Daoy (cell line): Measurements from ENCODE around the gene GNAZ. TPM values are rescaled to one million over a fixed set of nuclear protein-coding genes. Genes with fewer than 3 reads are reported as not detected.

Experiments
- DNase-seq: peaks from one replicate; pipeline ENCODE4 v3.0.0-alpha.2; 2015; ENCODE audit warnings: low read depth
- total RNA-seq: library from RNA; depleted of rRNA; stranded (reverse); fragments of >200 nt; shearing (Covaris generic); gene quantifications from 2 replicates; pipeline ENCODE4 v1.2.3, GENCODE V29; 2014; rRNA removed

GNAZ gene
- total RNA-seq, 1 experiment from 2014 or later = 7.7 TPM

- no peak for DNase-seq
Measured at GRCh38 chr22:23153994-23154393, 83.7 kb downstream of the GNAZ start.

GRCh38 chr22:23154461-23154860 is 84.1 kb downstream of the GNAZ start:
- no peak for DNase-seq

- no peak for DNase-seq
Measured at GRCh38 chr22:23155143-23155542, 84.8 kb downstream of the GNAZ start.

- DNase-seq = no peak
Measured at GRCh38 chr22:23155831-23156230, 85.5 kb downstream of the GNAZ start.

GRCh38 chr22:23156286-23156685 is 86.0 kb downstream of the GNAZ start:
- DNase-seq = no peak

- DNase-seq = no peak
Measured at GRCh38 chr22:23157560-23158515, 87.5 kb downstream of the GNAZ start.

- DNase-seq = no peak
Measured at GRCh38 chr22:23158516-23159290, 88.4 kb downstream of the GNAZ start.

GRCh38 chr22:23159291-23159630 is 88.9 kb downstream of the GNAZ start:
- DNase-seq = no peak

GRCh38 chr22:23161029-23161428 is 90.7 kb downstream of the GNAZ start:
- DNase-seq = no peak

- DNase-seq = no peak
Measured at GRCh38 chr22:23161574-23161973, 91.3 kb downstream of the GNAZ start.

GRCh38 chr22:23163665-23164064 is 93.3 kb downstream of the GNAZ start:
- DNase-seq = no peak

GRCh38 chr22:23164091-23164490 is 93.8 kb downstream of the GNAZ start:
- no peak for DNase-seq

- DNase-seq = no peak
Measured at GRCh38 chr22:23166042-23166831, 95.9 kb downstream of the GNAZ start.

- DNase-seq = no peak
Measured at GRCh38 chr22:23166841-23167616, 96.7 kb downstream of the GNAZ start.

- DNase-seq = no peak
Measured at GRCh38 chr22:23168391-23169042, 98.2 kb downstream of the GNAZ start.

GRCh38 chr22:23169043-23169406 is 98.7 kb downstream of the GNAZ start:
- no peak for DNase-seq

Other genes starting within 250 kb of the GNAZ start
- gene IGLL5, start 182.7 kb upstream of the GNAZ start, total RNA-seq = not detected in 2 replicates
- gene RSPH14, start 71.5 kb downstream of the GNAZ start, total RNA-seq = not detected in 2 replicates
- gene RAB36, start 75.0 kb downstream of the GNAZ start, total RNA-seq = 1.0 and 2.2 TPM in 2 replicates
- gene BCR, start 110.0 kb downstream of the GNAZ start, total RNA-seq = 22.2 and 27.3 TPM in 2 replicates